Activated naive CD8-positive, alpha-beta T cell treated with anti-CD3 and anti-CD28 coated beads, Interleukin-2, amount 10 ng/mL, durations not matched to agents 7 days and 5 days (primary cell): ENCODE data around the gene SAMD11. TPM values are rescaled to one million over a fixed set of nuclear protein-coding genes. Genes with fewer than 3 reads are reported as not detected.
"Not testable (repeated sequence)": the region's sequence is repeated elsewhere in the genome, so short reads cannot be mapped to it uniquely, and the experiment has no call there.

Source experiments
- ATAC-seq: fragments of 150-1000 bp; cut with Tn5 transposase; one replicate; pipeline ENCODE4 v1.10.0; 2021; ENCODE audit warnings: low read depth, moderate library complexity
- POLR2A ChIA-PET: fragments of 350-600 bp; sonication (Branson Sonifier 250); formaldehyde crosslinking; loops from one replicate; lab custom pipeline; 2021; ENCODE audit warnings: antibody characterized with exemption; lab: Charles Lee
- DNase-seq: peaks from one replicate; pipeline ENCODE4 v3.0.0; 2021
- H3K27ac Mint-ChIP-seq: one replicate; pipeline ENCODE4 v1.8.0; 2022; ENCODE audit warnings: mild to moderate bottlenecking, mixed read lengths
- H3K27me3 Mint-ChIP-seq: one replicate; pipeline ENCODE4 v1.8.0; 2022; ENCODE audit warnings: mild to moderate bottlenecking, moderate library complexity, mixed read lengths
- H3K36me3 Mint-ChIP-seq: one replicate; pipeline ENCODE4 v1.8.0; 2021; ENCODE audit warnings: mild to moderate bottlenecking, mixed read lengths
- H3K4me1 Mint-ChIP-seq: one replicate; pipeline ENCODE4 v1.8.0; 2021; ENCODE audit warnings: mixed read lengths
- H3K4me3 Mint-ChIP-seq: one replicate; pipeline ENCODE4 v1.8.0; 2022; ENCODE audit warnings: mild to moderate bottlenecking, moderate library complexity, mixed read lengths
- H3K9me3 Mint-ChIP-seq: one replicate; pipeline ENCODE4 v1.8.0; 2021; ENCODE audit warnings: mixed read lengths
- total RNA-seq, 2 experiments: library from RNA; stranded (reverse); gene quantifications; one replicate each; pipeline ENCODE4 v1.2.3, GENCODE V29; 2021

The SAMD11 gene
- total RNA-seq, 2 experiments from 2014 or later: 0.22 TPM; not detected in 1

GRCh38 chr1:975365-975764 lies 51.6 kb downstream of the SAMD11 start:
- Mint-ChIP-seq H3K9me3 (no peaks in the 10 kb centered on the region), H3K27me3 (peaks cover 5% of the 10 kb centered on the region), H3K4me3 (no peak overlapping the region), H3K27ac (no peak overlapping the region), H3K36me3 (peaks cover 1% of the 10 kb centered on the region), H3K4me1 (no peaks in the 10 kb centered on the region)
- no peak for DNase-seq
- ATAC-seq: no peak
- POLR2A ChIA-PET: no interaction called here

- Mint-ChIP-seq H3K9me3 (no peaks in the 10 kb centered on the region), H3K4me1 (no peaks in the 10 kb centered on the region), H3K27me3 (peaks cover 5% of the 10 kb centered on the region), H3K36me3 (peaks cover 1% of the 10 kb centered on the region), H3K27ac (no peak overlapping the region), H3K4me3 (no peak overlapping the region)
- POLR2A ChIA-PET: no interaction called here
- ATAC-seq (peak; percentile 67), DNase-seq (peak; percentile 67)
Observed at GRCh38 chr1:975896-976683, 52.4 kb downstream of the SAMD11 start.

GRCh38 chr1:976791-977190 lies 53.1 kb downstream of the SAMD11 start:
- not testable (repeated sequence) for H3K4me1 Mint-ChIP-seq

GRCh38 chr1:978069-978834 lies 54.5 kb downstream of the SAMD11 start:
- H3K4me1 Mint-ChIP-seq: no peaks in the 10 kb centered on the region
- H3K27me3 Mint-ChIP-seq: peaks cover 11% of the 10 kb centered on the region
- no peak for ATAC-seq
- no peak for DNase-seq
- H3K9me3 Mint-ChIP-seq: no peaks in the 10 kb centered on the region
- H3K4me3 Mint-ChIP-seq: no peak overlapping the region
- POLR2A ChIA-PET: no interaction called here
- H3K27ac Mint-ChIP-seq: no peak overlapping the region
- peaks cover 1% of the 10 kb centered on the region for H3K36me3 Mint-ChIP-seq

More at GRCh38 chr1:976791-977190, 53.1 kb downstream of the SAMD11 start:
- H3K36me3 Mint-ChIP-seq, H3K4me3 Mint-ChIP-seq, H3K27ac Mint-ChIP-seq, POLR2A ChIA-PET, H3K27me3 Mint-ChIP-seq, DNase-seq, H3K9me3 Mint-ChIP-seq, ATAC-seq: not testable (repeated sequence)

- Mint-ChIP-seq H3K4me3 (no peak overlapping the region), H3K9me3 (no peaks in the 10 kb centered on the region), H3K27me3 (peaks cover 11% of the 10 kb centered on the region), H3K4me1 (no peaks in the 10 kb centered on the region), H3K36me3 (peaks cover 1% of the 10 kb centered on the region), H3K27ac (no peak overlapping the region)
- POLR2A ChIA-PET: no interaction called here
- DNase-seq (no peak), ATAC-seq (no peak)
Observed at GRCh38 chr1:978835-979743, 55.4 kb downstream of the SAMD11 start.

- Mint-ChIP-seq H3K27ac (no peak overlapping the region), H3K9me3 (no peaks in the 10 kb centered on the region), H3K4me3 (no peak overlapping the region), H3K36me3 (peaks cover 1% of the 10 kb centered on the region), H3K4me1 (no peaks in the 10 kb centered on the region), H3K27me3 (peaks cover 13% of the 10 kb centered on the region)
- POLR2A ChIA-PET: no interaction called here
- DNase-seq (no peak), ATAC-seq (no peak)
Observed at GRCh38 chr1:979744-980072, 56.0 kb downstream of the SAMD11 start.

- DNase-seq (no peak), ATAC-seq (no peak)
- POLR2A ChIA-PET: no interaction called here
- H3K36me3 Mint-ChIP-seq: peaks cover 1% of the 10 kb centered on the region
- no peaks in the 10 kb centered on the region for H3K9me3 Mint-ChIP-seq
- H3K4me3 Mint-ChIP-seq: no peak overlapping the region
- H3K4me1 Mint-ChIP-seq: no peaks in the 10 kb centered on the region
- H3K27ac Mint-ChIP-seq: no peak overlapping the region
- H3K27me3 Mint-ChIP-seq: peaks cover 18% of the 10 kb centered on the region
Observed at GRCh38 chr1:980137-980571, 56.4 kb downstream of the SAMD11 start.

GRCh38 chr1:980602-981395 lies 57.1 kb downstream of the SAMD11 start:
- ATAC-seq (no peak), DNase-seq (no peak)
- Mint-ChIP-seq H3K9me3 (no peaks in the 10 kb centered on the region), H3K27ac (no peak overlapping the region), H3K4me3 (no peak overlapping the region), H3K27me3 (peaks cover 20% of the 10 kb centered on the region), H3K4me1 (no peaks in the 10 kb centered on the region), H3K36me3 (peaks cover 1% of the 10 kb centered on the region)
- POLR2A ChIA-PET: no interaction called here

GRCh38 chr1:981491-981954 lies 57.8 kb downstream of the SAMD11 start:
- Mint-ChIP-seq H3K4me3 (no peak overlapping the region), H3K9me3 (no peaks in the 10 kb centered on the region), H3K27ac (no peak overlapping the region), H3K36me3 (peaks cover 1% of the 10 kb centered on the region), H3K4me1 (no peaks in the 10 kb centered on the region), H3K27me3 (peaks cover 19% of the 10 kb centered on the region)
- no peak for DNase-seq
- no peak for ATAC-seq
- POLR2A ChIA-PET: no interaction called here

- POLR2A ChIA-PET: no interaction called here
- Mint-ChIP-seq H3K36me3 (peaks cover 1% of the 10 kb centered on the region), H3K27me3 (peaks cover 19% of the 10 kb centered on the region), H3K27ac (no peak within 1 kb of the TSS), H3K9me3 (no peaks in the 10 kb centered on the region), H3K4me1 (no peaks in the 10 kb centered on the region), H3K4me3 (no peak within 1 kb of the TSS)
- ATAC-seq (no peak), DNase-seq (no peak)
Observed at GRCh38 chr1:981955-982558, 58.3 kb downstream of the SAMD11 start, which contains the start of gene PERM1. Gene PERM1, minus strand, starts transcription at chr1:982093. Its CDS starts 1,064 bp downstream, at chr1:981029.

- POLR2A ChIA-PET: interaction anchor here (0.6 to 0.8 kb wide), 2 partner anchors 19 to 31 kb away, joined by 3 read pairs; partner anchors contain the start of gene ISG15
- no peak overlapping the region for H3K27ac Mint-ChIP-seq
- no peak for ATAC-seq
- no peaks in the 10 kb centered on the region for H3K9me3 Mint-ChIP-seq
- DNase-seq: no peak
- H3K4me1 Mint-ChIP-seq: no peaks in the 10 kb centered on the region
- H3K27me3 Mint-ChIP-seq: peaks cover 19% of the 10 kb centered on the region
- H3K4me3 Mint-ChIP-seq: no peak overlapping the region
- H3K36me3 Mint-ChIP-seq: peaks cover 1% of the 10 kb centered on the region
Observed at GRCh38 chr1:982765-983436, 59.2 kb downstream of the SAMD11 start.
